Hematopoietic multipotent progenitor cell (in vitro differentiated cells): ENCODE data around the gene RTP2. TPM values are rescaled to one million over a fixed set of nuclear protein-coding genes. Genes with fewer than 3 reads are reported as not detected.
A peak's percentile ranks its signal among the peaks of the same experiment; 100 is the strongest.

Experiments
- DNase-seq, 3 donors: peaks; one replicate each; pipeline ENCODE4 v3.0.0-alpha.2; 2011 to 2015; ENCODE audit warnings: low read depth in 2 of 3, low spot score in 2 of 3
- total RNA-seq: library from RNA; depleted of rRNA; stranded (reverse); fragments of >200 nt; gene quantifications from one replicate; pipeline ENCODE4 v1.2.3, GENCODE V29; 2012

RTP2 gene
- total RNA-seq, 1 donor = not detected

DNA sequence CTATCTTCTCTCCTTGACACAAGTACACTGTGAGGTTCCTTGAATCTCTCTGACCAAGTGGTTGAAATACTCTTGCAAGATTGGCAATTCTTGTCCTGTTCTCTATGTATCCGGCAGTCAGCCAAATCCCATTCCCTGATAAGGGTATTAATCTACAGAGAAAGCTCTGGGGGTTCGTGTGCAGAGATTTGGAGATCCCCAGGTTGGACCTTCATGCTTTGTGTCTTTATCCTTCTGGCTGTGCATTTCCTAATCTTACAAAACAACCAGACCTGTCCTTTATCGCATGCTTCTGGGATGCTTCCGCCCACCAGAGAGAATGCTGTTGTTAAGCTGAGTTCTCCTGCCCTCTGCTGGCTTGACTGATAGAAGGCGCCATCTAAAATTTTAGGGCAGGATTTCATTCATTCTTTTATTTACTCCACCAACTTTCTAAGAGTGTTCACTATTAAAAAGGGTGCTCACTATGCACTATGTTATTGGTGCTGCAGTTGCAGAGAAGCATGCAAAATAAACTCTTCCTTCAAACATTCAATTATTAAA is 23.6 kb downstream of the RTP2 start:
- peak in 2 of 3 donors; percentile 42 to 75 for DNase-seq

GRCh38 chr3:187677604-187678003 is 24.8 kb downstream of the RTP2 start:
- no peak for DNase-seq

DNA sequence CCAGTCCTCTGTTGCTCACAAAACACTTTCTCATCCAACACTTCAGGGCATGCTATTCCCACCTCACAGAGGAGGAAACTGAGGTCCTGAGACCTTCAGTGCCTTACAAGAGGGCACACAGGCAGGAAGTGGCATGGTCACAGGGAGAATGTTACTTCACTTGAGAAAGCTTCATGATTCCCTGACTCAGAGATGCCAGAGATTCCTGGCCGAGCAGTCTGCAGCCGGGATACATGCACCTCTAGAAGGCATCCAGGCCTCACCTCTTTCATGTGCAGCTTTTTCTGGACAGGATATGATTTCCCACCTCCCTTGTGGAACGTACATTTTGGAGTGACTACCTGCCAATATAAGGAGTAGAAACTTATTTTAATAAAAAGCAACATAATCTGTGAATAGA is 29.3 kb downstream of the RTP2 start:
- no peak for DNase-seq

GRCh38 chr3:187669675-187670504 is 32.5 kb downstream of the RTP2 start, which contains the start of gene SST:
Gene SST (minus strand): TSS chr3:187670394. CDS start chr3:187670291, 103 bp downstream.
- peak in 2 of 3 donors; percentile 43 to 71 for DNase-seq

- no peak for DNase-seq
Observed at GRCh38 chr3:187667526-187667925, 34.8 kb downstream of the RTP2 start.

GRCh38 chr3:187665764-187666402 is 36.5 kb downstream of the RTP2 start:
- no peak for DNase-seq

GRCh38 chr3:187665010-187665409 is 37.3 kb downstream of the RTP2 start:
- no peak for DNase-seq

DNA sequence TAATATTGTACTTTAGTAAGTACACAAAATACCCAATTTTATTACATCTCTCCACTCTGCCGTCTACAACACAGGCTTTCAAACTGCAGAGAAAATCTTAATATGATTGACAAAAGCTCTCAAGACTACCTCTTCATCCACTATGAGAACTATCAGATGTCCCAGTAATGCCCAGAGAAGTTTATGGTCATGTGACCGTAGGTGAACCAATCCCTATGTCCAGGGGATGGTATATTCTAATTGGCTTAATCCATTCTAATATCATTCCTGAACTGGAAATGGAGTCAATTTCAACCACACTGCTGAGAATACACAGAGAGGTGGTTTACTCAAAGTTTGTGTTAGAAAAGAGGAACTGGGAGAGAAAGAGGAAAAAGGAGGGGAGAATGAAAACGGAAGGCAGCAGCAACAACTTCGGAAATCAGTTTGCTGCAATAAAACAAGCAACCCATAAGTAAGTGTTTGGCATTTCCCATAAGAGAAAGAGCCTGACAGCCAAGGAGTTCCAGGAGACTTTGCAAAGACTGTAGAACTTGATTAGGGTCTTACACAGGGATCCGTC is 39.4 kb downstream of the RTP2 start:
- DNase-seq = no peak

GRCh38 chr3:187661267-187661666 is 41.1 kb downstream of the RTP2 start:
- no peak for DNase-seq

- DNase-seq = no peak
Observed at GRCh38 chr3:187651282-187651681, 51.1 kb downstream of the RTP2 start.

Other genes starting within 250 kb of the RTP2 start
- gene SST, start 32.2 kb downstream of the RTP2 start, total RNA-seq = not detected
- 19.7 TPM for gene BCL6, start 42.9 kb upstream of the RTP2 start, total RNA-seq